ENCODE measurements around the gene SIGLEC12. TPM values are rescaled to one million over a fixed set of nuclear protein-coding genes. Genes with fewer than 3 reads are reported as not detected.
A peak's percentile ranks its signal among the peaks of the same experiment; 100 is the strongest.

SIGLEC12 gene
- total RNA-seq, 1 donor from 2014 or later, result 3.7 TPM

- Histone ChIP-seq H3K27me3 (no peaks in the 10 kb centered on the region), H3K9me3 (no peaks in the 10 kb centered on the region), H3K27ac (no peak overlapping the region), H3K4me3 (no peak overlapping the region), H3K36me3 (no peaks in the 10 kb centered on the region), H3K4me1 (no peaks in the 10 kb centered on the region)
- intact Hi-C loops (cut with DNase I), result no loop called here
- no peak for TF ChIP-seq CTCF (IDR thresholded peaks at IDR 0.05)
- DNase-seq (no peak), ATAC-seq (no peak)
Measured at GRCh38 chr19:51497666-51498065, 3.9 kb downstream of the SIGLEC12 start.

GRCh38 chr19:51493776-51494175 is 7.8 kb downstream of the SIGLEC12 start:
- no peaks in the 10 kb centered on the region for H3K36me3 ChIP-seq
- H3K27ac ChIP-seq, result no peak overlapping the region
- no peak for TF ChIP-seq CTCF (IDR thresholded peaks at IDR 0.05)
- no peaks in the 10 kb centered on the region for H3K27me3 ChIP-seq
- peak; percentile 78 for ATAC-seq
- intact Hi-C loops (cut with DNase I), result no loop called here
- H3K4me3 ChIP-seq, result no peak overlapping the region
- H3K4me1 ChIP-seq, result no peaks in the 10 kb centered on the region
- H3K9me3 ChIP-seq, result no peaks in the 10 kb centered on the region
- DNase-seq, result no peak

GRCh38 chr19:51491586-51491985 is 10.0 kb downstream of the SIGLEC12 start:
- H3K9me3 ChIP-seq, result no peaks in the 10 kb centered on the region
- DNase-seq (no peak), ATAC-seq (no peak)
- H3K27me3 ChIP-seq, result peaks cover 4% of the 10 kb centered on the region
- TF ChIP-seq CTCF (IDR thresholded peaks at IDR 0.05), result no peak
- H3K36me3 ChIP-seq, result no peaks in the 10 kb centered on the region
- intact Hi-C loops (cut with DNase I), result no loop called here
- H3K4me1 ChIP-seq, result no peaks in the 10 kb centered on the region
- no peak overlapping the region for H3K4me3 ChIP-seq
- H3K27ac ChIP-seq, result no peak overlapping the region

- H3K27me3 ChIP-seq, result peaks cover 4% of the 10 kb centered on the region
- H3K36me3 ChIP-seq, result no peaks in the 10 kb centered on the region
- no peak for TF ChIP-seq CTCF (IDR thresholded peaks at IDR 0.05)
Measured at GRCh38 chr19:51490676-51491075, 10.9 kb downstream of the SIGLEC12 start.

GRCh38 chr19:51489113-51489512 is 12.5 kb downstream of the SIGLEC12 start:
- DNase-seq (no peak), ATAC-seq (no peak)
- H3K4me3 ChIP-seq, result no peak overlapping the region
- H3K27me3 ChIP-seq, result peaks cover 4% of the 10 kb centered on the region
- no peak for TF ChIP-seq CTCF (IDR thresholded peaks at IDR 0.05)
- no peaks in the 10 kb centered on the region for H3K4me1 ChIP-seq
- intact Hi-C loops (cut with DNase I), result no loop called here
- H3K36me3 ChIP-seq, result no peaks in the 10 kb centered on the region
- no peak overlapping the region for H3K27ac ChIP-seq
- no peaks in the 10 kb centered on the region for H3K9me3 ChIP-seq

More at GRCh38 chr19:51490676-51491075, 10.9 kb downstream of the SIGLEC12 start:
- no peak overlapping the region for H3K27ac ChIP-seq
- no peak overlapping the region for H3K4me3 ChIP-seq
- intact Hi-C loops (cut with DNase I), result no loop called here
- ATAC-seq (no peak), DNase-seq (no peak)
- no peaks in the 10 kb centered on the region for H3K9me3 ChIP-seq
- no peaks in the 10 kb centered on the region for H3K4me1 ChIP-seq

- no peak for TF ChIP-seq CTCF (IDR thresholded peaks at IDR 0.05)
- DNase-seq (no peak), ATAC-seq (no peak)
- peaks cover 4% of the 10 kb centered on the region for H3K27me3 ChIP-seq
- intact Hi-C loops (cut with DNase I), result no loop called here
- H3K4me3 ChIP-seq, result no peak overlapping the region
- no peaks in the 10 kb centered on the region for H3K4me1 ChIP-seq
- no peak overlapping the region for H3K27ac ChIP-seq
- no peaks in the 10 kb centered on the region for H3K9me3 ChIP-seq
- H3K36me3 ChIP-seq, result no peaks in the 10 kb centered on the region
Measured at GRCh38 chr19:51488491-51488890, 13.1 kb downstream of the SIGLEC12 start.
